Fibroblast of skin of abdomen (primary cell): Measurements from ENCODE around the gene TBL1X.

ENCODE experiments used
- DNase-seq: peaks from one replicate; pipeline ENCODE4 v3.0.0-alpha.2; 2013

Gene TBL1X

DNA sequence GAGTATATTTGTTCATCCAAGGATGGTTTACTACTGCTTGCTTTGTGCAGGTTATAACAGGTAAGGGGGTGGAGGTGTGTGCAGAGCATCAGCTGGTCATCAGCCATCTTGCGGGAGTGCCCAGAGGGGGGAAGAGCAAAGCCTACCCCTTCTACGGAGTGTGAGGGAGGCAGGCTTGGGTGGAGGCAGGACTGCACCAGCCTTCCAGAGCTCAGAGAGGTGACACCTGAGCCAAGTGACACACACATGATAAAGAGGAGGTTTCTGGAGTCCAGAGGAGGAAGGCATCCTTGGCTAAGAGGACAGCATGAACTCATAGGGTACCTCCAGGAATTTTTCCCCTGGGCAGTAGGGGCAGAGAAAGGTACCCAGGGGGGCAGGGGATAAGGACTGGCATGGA is 126.6 kb downstream of the TBL1X start:
- DNase-seq = no peak

DNA sequence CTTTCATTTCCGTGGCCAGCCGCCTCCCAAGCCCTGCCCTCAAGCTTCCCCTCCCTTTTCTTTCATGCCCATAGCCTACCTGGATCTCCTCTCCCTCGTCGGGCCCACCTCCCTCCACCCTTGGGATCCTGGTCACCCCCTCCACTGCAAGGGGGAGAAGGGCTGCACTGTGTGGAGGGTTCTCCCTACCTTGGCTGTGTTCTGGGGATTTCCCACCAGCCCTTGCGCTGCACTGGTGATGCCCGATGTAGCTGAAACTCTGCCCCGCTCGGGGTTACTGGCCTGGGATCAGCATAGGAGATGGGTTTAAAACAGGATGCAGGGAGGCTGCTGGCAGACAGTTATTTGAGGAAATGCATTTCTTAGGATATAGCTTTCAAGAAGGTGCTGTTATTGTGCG is 128.9 kb downstream of the TBL1X start:
- no peak for DNase-seq

GRCh38 chrX:9595174-9595573 is 130.3 kb downstream of the TBL1X start:
- peak; percentile 78 for DNase-seq

GRCh38 chrX:9596837-9597236 is 132.0 kb downstream of the TBL1X start:
- no peak for DNase-seq

DNA sequence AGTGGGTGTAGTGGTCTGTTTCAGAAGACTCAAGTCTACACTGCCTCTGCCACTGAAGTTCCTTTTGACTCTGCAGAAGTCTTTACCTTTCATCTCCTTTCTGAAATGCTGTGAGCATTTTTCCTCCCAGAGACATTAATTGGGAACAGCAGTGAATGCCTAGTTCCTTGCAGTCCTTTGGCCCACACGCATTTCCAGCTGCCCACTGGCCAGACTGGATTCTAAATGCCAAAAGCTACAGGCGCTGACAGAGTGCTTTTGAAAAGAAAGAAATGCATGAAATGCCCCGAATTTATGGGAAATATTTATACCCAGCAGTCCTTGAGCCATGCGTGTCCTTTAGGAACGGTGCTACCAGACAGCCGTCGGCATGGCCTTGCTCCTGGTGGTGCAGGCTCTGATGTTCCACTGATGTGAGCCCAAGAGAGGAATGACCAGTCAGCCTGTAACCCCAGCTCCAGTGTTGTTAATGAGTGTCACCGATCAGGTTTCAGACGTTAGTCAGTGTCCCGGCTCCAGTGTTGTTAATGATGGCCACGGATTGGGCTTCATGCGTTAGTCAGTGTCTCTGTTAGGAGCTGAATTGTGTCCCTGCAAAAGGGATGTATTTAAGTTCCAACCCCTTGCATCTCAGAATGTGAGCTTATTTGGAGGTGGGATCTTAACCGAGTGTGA is 132.6 kb downstream of the TBL1X start:
- DNase-seq = peak; percentile 2

DNA sequence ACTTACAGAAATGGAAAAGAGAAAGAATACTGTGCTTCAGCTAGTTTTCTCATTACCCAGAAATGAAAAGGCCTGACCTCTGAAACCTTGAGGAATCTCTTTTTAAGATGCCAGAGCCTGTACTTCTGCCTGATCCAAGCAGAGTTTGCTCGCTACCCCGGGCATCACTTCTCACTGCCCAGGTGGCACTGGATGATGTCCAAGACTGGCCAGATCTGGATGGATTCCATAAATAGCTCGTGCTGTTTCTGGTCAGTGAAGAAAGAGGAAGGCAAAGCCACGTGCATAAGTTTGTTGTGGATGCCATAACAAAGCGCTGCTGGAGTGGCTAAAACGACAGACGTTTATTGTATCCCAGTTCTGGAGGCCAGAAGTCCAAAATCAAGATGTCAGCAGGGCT is 133.5 kb downstream of the TBL1X start:
- no peak for DNase-seq

DNA sequence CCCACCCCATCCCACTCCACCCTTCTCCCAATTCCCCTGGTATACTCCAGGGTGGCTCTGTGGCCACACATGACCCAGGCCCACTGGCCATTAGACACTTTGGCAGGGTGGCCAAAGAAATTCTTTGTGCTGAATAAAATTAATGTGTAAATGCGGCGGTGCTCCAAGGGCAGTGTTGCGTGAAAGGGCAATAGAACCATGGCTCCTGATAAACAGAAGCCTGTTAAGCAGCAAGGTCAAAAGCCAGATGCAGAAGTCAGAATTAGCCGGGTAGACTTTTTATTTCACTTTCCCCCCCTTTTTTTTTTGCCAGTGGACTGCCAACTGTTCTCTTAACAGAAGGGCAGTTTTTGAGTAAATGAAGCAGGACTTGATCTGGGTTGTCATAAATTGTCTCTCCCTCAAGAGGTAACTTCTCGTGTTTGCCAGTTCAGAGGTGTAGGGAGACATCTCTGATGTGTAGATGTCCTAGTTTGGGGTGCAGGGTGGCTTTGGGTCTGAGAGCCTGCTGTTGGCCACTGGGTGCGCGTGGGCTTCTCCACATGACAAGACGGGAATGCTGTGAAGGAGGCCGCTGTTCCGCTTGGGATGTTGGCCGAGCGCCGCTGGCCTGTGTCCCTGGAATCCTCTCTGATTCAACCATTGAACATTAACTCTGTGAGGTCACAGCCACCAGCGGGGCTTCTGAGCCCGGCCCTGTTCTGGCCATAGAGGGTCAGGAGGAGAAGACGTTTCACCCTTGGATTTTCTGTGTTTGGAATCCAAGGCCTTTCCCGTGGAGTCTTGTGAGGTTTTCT is 139.5 kb downstream of the TBL1X start:
- no peak for DNase-seq

- no peak for DNase-seq
Observed at GRCh38 chrX:9604908-9605306, 140.0 kb downstream of the TBL1X start.

GRCh38 chrX:9605484-9605883 is 140.6 kb downstream of the TBL1X start:
- no peak for DNase-seq

- DNase-seq = no peak
Observed at GRCh38 chrX:9606971-9607370, 142.1 kb downstream of the TBL1X start.

GRCh38 chrX:9609499-9609898 is 144.6 kb downstream of the TBL1X start:
- no peak for DNase-seq

DNA sequence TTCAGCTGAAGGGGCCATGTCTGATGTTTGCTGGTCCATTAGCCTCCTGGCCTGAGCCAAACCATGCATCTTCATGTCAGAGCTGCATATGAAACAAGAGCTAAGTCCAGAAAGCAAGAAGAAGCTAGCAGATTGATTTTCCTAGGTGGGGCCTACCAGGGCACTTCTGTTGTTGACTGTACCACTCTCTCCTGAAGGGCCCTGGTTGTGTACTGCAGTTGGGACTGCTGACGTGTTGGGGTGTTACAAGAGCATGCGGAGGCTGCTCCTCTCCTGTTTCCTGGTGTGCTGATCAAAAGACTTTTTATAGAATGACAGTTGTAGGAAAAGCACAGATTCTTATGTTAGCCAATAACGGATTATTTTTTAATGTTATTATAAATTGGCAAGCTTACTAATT is 145.1 kb downstream of the TBL1X start:
- DNase-seq = no peak

DNA sequence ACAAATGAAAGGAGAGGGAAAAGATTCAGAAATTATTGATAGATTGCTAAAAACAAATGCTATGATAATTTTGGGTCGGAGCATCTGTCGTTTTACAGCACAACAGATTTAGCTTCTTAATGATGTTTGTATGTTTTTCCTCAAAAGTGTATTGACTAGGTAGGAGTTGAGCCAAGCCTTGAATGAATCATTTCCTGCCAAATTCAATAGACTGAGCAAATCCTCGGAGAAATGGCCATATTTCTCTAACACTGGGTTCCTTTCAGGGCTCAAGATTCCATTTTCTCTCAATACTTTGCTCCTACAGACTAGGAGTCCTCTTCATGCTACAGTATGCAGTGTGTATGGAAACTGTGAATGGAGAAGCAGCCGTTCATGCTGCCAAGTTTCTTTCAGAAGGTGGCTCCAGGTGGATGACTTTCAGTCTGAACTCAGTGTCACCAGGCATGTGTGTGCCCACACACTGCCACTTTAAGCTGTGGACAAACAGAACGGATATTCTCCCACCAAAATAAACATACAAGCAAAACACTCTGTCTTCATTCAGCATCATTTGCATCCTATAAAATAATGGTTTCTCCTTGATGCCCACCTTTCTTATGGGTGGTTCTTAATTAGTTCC is 146.0 kb downstream of the TBL1X start:
- peak; percentile 9 for DNase-seq

- DNase-seq = peak; percentile 52
Observed at GRCh38 chrX:9611436-9612145, 146.7 kb downstream of the TBL1X start.

DNA sequence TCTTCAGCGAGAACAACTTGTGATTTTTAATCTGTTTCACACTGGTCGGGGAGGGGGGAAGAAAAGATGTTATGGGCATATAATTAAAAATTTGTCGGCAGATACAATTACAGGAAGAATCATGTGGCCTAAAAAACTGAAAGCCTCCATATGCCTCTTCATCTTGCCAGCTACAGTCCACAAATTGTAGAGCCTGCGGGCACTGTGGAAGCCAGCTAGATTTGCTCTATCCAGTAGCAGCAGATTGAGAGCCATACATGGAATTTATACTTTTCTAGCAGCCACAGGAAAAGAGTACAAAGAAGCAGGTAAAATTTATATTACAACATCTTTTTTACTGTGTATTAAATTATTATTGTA is 147.3 kb downstream of the TBL1X start:
- DNase-seq = no peak

DNA sequence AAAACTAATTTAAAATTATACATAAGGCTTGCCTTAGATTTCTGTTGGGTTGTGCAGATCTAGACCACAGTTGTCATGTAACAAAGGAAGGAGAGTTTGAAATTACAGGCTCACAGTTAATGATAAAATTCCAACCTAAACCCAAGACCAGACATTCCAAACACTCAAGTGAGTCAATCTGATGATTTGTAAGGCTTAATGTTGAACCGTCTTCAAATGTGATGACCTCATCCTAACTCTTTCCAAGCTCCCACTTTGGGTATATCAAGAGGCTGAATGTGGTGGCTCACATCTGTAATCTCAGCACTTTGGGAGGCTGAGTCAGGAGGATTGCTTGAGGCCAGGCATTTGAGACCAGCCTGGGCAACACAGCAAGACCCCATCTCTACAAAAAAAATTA is 149.2 kb downstream of the TBL1X start:
- peak; percentile 85 for DNase-seq

DNA sequence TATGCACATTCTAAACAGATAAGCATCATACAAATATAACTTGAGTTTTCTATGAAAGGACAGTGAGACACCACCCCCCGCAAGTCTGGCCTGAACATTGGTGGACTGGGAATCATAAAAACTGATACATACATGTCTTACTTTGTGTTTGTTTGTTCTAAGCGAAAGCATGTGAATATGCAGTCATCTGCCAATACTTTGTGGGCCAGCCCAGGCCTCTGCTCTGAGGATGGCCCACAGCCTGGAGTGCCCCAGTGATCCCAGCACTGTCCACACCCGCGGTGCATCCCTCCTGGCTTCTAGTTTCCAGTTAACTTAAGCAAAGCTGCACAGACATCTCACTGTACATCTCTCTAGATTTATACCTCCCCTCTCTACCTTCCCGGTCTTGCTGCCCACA is 154.3 kb downstream of the TBL1X start:
- DNase-seq = no peak

DNA sequence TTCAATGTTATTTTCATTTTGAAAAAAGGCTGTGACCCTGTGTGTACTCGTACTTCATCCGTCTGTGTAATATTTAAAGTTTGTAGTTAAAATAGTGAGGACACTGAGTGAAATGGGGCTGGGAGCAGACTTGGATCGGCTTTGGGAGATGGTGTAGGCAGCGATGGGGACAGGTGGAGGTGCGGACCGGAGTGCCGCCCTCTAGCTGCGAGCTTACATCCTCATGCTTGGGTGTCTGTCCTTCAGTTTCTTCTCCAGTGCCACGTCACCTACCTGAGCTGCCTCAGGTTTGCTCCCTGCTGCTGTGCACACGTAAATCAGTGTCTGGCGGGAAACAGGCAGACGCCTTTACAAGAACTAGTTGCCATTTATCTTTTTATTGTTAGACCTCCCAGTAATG is 154.7 kb downstream of the TBL1X start:
- no peak for DNase-seq

DNA sequence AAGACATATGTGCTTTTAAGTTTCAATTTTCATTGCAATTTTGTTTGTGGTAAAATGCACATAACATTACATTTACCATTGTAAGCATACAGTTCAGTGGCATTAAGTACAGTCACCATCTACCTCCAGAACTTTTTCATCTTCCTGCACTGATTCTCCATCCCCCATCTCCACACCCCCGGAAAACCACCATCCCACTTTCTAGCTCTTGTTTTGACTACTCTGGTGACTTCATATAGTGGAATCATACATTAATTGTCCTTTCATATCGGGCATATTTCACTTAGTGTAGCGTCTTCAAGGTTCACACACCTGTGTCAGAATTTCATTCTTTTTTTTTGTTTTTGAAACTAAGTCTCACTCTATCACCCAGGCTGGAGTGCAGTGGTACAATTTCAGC is 157.3 kb downstream of the TBL1X start:
- no peak for DNase-seq

- DNase-seq = no peak
Observed at GRCh38 chrX:9626379-9626778, 161.5 kb downstream of the TBL1X start.

GRCh38 chrX:9627922-9628321 is 163.1 kb downstream of the TBL1X start:
- peak; percentile 27 for DNase-seq

GRCh38 chrX:9628779-9629493 is 164.1 kb downstream of the TBL1X start:
- no peak for DNase-seq

DNA sequence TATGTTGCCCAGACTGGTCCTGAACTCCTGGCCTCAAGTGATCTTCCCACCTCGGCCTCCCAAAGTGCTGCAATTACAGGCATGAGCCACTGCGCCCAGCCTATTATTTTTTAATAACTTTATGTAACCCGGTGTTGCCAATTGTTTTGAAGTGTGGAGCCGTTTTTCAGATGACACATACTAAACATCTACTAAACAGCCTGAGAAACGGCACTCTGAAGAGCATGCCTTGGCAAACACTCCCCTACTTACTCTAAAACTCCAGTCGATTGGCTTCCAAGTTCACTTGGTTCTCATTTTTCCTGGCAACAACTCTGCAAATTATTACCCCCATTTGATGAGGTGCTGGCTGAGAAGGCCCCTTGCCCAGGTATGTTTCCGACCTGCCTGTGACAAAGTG is 169.7 kb downstream of the TBL1X start:
- no peak for DNase-seq
